Stimulated activated naive B cell treated with anti-CD40 and anti-IgM and Interleukin-4, amounts not matched to agents 10 μg/mL and 1 μg/mL and 100 μg/mL, for 72 hours (primary cell): ENCODE measurements around the gene DYNC1LI1.
"Not testable (repeated sequence)": the region's sequence is repeated elsewhere in the genome, so short reads cannot be mapped to it uniquely, and the experiment has no call there.

ENCODE experiments used
- ATAC-seq, 2 donors: fragments of 150-1000 bp; cut with Tn5 transposase; replicated peaks; 2 replicates each; pipeline ENCODE4 v1.10.0; 2021; ENCODE audit warnings: moderate library complexity in 1 of 2
- DNase-seq: peaks from one replicate; pipeline ENCODE4 v3.0.0; 2021
- H3K27ac Mint-ChIP-seq: one replicate; pipeline ENCODE4 v1.8.0; 2022; ENCODE audit warnings: mild to moderate bottlenecking, mixed read lengths
- H3K27me3 Mint-ChIP-seq, 2 donors: one replicate each; pipeline ENCODE4 v1.8.0; 2022; ENCODE audit warnings: mixed read lengths in 2 of 2
- H3K36me3 Mint-ChIP-seq, 2 donors: one replicate each; pipeline ENCODE4 v1.8.0; 2022; ENCODE audit warnings: mixed read lengths in 2 of 2, mild to moderate bottlenecking in 1 of 2
- H3K4me1 Mint-ChIP-seq, 2 donors: one replicate each; pipeline ENCODE4 v1.8.0; 2022; ENCODE audit warnings: mixed read lengths in 2 of 2, mild to moderate bottlenecking in 1 of 2
- H3K4me3 Mint-ChIP-seq, 2 donors: one replicate each; pipeline ENCODE4 v1.8.0; 2022; ENCODE audit warnings: mild to moderate bottlenecking in 2 of 2, mixed read lengths in 2 of 2, moderate library complexity in 1 of 2
- H3K9me3 Mint-ChIP-seq, 2 donors: one replicate each; pipeline ENCODE4 v1.8.0; 2022; ENCODE audit warnings: mixed read lengths in 2 of 2, mild to moderate bottlenecking in 1 of 2

The DYNC1LI1 gene

GRCh38 chr3:32540899-32541298 lies 29.8 kb downstream of the DYNC1LI1 start:
- Mint-ChIP-seq H3K4me3 (no peak overlapping the region), H3K36me3 (peaks cover 13% of the 10 kb centered on the region in 2 donors), H3K9me3 (no peaks in the 10 kb centered on the region), H3K27me3 (no peaks in the 10 kb centered on the region), H3K27ac (no peak overlapping the region), H3K4me1 (peaks cover 0 to 2% of the 10 kb centered on the region in 2 donors)
- no peak for DNase-seq
- ATAC-seq, result no peak

GRCh38 chr3:32532434-32532833 lies 38.2 kb downstream of the DYNC1LI1 start:
- ATAC-seq (no peak), DNase-seq (no peak)
- Mint-ChIP-seq H3K4me3 (no peak overlapping the region), H3K36me3 (peaks cover 17 to 30% of the 10 kb centered on the region in 2 donors), H3K27me3 (no peaks in the 10 kb centered on the region), H3K27ac (no peak overlapping the region), H3K4me1 (peaks cover 6 to 7% of the 10 kb centered on the region in 2 donors), H3K9me3 (no peaks in the 10 kb centered on the region)

- Mint-ChIP-seq H3K9me3 (no peaks in the 10 kb centered on the region), H3K27ac (peak overlapping the region; percentile 20), H3K27me3 (no peaks in the 10 kb centered on the region), H3K36me3 (peaks cover 12 to 35% of the 10 kb centered on the region in 2 donors), H3K4me1 (peaks cover 6 to 7% of the 10 kb centered on the region in 2 donors), H3K4me3 (no peak overlapping the region)
- DNase-seq (no peak), ATAC-seq (peak; percentile 92 to 96)
Observed at GRCh38 chr3:32531010-32531647, 39.5 kb downstream of the DYNC1LI1 start.

GRCh38 chr3:32525720-32526119 lies 44.9 kb downstream of the DYNC1LI1 start:
- H3K27me3 Mint-ChIP-seq, result no peaks in the 10 kb centered on the region
- no peak for ATAC-seq
- H3K36me3 Mint-ChIP-seq, result peaks cover 20 to 44% of the 10 kb centered on the region in 2 donors
- H3K27ac Mint-ChIP-seq, result no peak overlapping the region
- no peak overlapping the region for H3K4me3 Mint-ChIP-seq
- H3K9me3 Mint-ChIP-seq, result peaks cover 0 to 4% of the 10 kb centered on the region in 2 donors
- no peak for DNase-seq
- peaks cover 5 to 6% of the 10 kb centered on the region in 2 donors for H3K4me1 Mint-ChIP-seq

- Mint-ChIP-seq H3K36me3 (peaks cover 22 to 48% of the 10 kb centered on the region in 2 donors), H3K27ac (no peak overlapping the region), H3K27me3 (no peaks in the 10 kb centered on the region), H3K4me3 (no peak overlapping the region), H3K4me1 (peaks cover 5 to 6% of the 10 kb centered on the region in 2 donors), H3K9me3 (peaks cover 0 to 4% of the 10 kb centered on the region in 2 donors)
- DNase-seq (no peak), ATAC-seq (no peak)
Observed at GRCh38 chr3:32522682-32523081, 48.0 kb downstream of the DYNC1LI1 start.

- H3K9me3 Mint-ChIP-seq, H3K27me3 Mint-ChIP-seq, ATAC-seq, DNase-seq, H3K4me3 Mint-ChIP-seq: not testable (repeated sequence)
- Mint-ChIP-seq H3K36me3 (peaks cover 23 to 43% of the 10 kb centered on the region in 2 donors), H3K27ac (peak overlapping the region; percentile 56), H3K4me1 (peaks cover 14 to 21% of the 10 kb centered on the region in 2 donors)
Observed at GRCh38 chr3:32518921-32519320, 51.7 kb downstream of the DYNC1LI1 start.

GRCh38 chr3:32516751-32517150 lies 53.9 kb downstream of the DYNC1LI1 start:
- Mint-ChIP-seq H3K4me1 (peaks cover 8 to 15% of the 10 kb centered on the region in 2 donors), H3K27ac (peak overlapping the region; percentile 84), H3K36me3 (peaks cover 20 to 30% of the 10 kb centered on the region in 2 donors), H3K4me3 (peak overlapping the region; percentile 75 to 81)
- H3K27me3 Mint-ChIP-seq, DNase-seq, H3K9me3 Mint-ChIP-seq: not testable (repeated sequence)
- peak; percentile 10 to 25 for ATAC-seq

GRCh38 chr3:32511005-32511404 lies 59.7 kb downstream of the DYNC1LI1 start:
- Mint-ChIP-seq H3K4me3 (no peak overlapping the region), H3K36me3 (peaks cover 4 to 5% of the 10 kb centered on the region in 2 donors), H3K9me3 (no peaks in the 10 kb centered on the region), H3K27ac (no peak overlapping the region), H3K4me1 (peaks cover 6 to 15% of the 10 kb centered on the region in 2 donors), H3K27me3 (no peaks in the 10 kb centered on the region)
- no peak for DNase-seq
- no peak for ATAC-seq

- H3K36me3 Mint-ChIP-seq, result peaks cover 3 to 4% of the 10 kb centered on the region in 2 donors
- H3K4me3 Mint-ChIP-seq, result no peak overlapping the region
- ATAC-seq (peak; percentile 93 to 97), DNase-seq (peak; percentile 54)
- no peaks in the 10 kb centered on the region for H3K27me3 Mint-ChIP-seq
- no peak overlapping the region for H3K27ac Mint-ChIP-seq
- H3K9me3 Mint-ChIP-seq, result no peaks in the 10 kb centered on the region
- peaks cover 5 to 13% of the 10 kb centered on the region in 2 donors for H3K4me1 Mint-ChIP-seq
Observed at GRCh38 chr3:32510075-32510724, 60.5 kb downstream of the DYNC1LI1 start.

- no peak overlapping the region for H3K4me3 Mint-ChIP-seq
- H3K4me1 Mint-ChIP-seq, result peaks cover 3 to 15% of the 10 kb centered on the region in 2 donors
- no peaks in the 10 kb centered on the region for H3K9me3 Mint-ChIP-seq
- no peaks in the 10 kb centered on the region for H3K36me3 Mint-ChIP-seq
- no peak for DNase-seq
- no peak overlapping the region for H3K27ac Mint-ChIP-seq
- ATAC-seq, result no peak
- H3K27me3 Mint-ChIP-seq, result no peaks in the 10 kb centered on the region
Observed at GRCh38 chr3:32508711-32509110, 61.9 kb downstream of the DYNC1LI1 start.

GRCh38 chr3:32506466-32506865 lies 64.2 kb downstream of the DYNC1LI1 start:
- Mint-ChIP-seq H3K27ac (no peak overlapping the region), H3K4me1 (peaks cover 5 to 23% of the 10 kb centered on the region in 2 donors)
- DNase-seq, result no peak

GRCh38 chr3:32502946-32503286 lies 67.7 kb downstream of the DYNC1LI1 start:
- peak overlapping the region; percentile 97 for H3K4me3 Mint-ChIP-seq
- peaks cover 17 to 23% of the 10 kb centered on the region in 2 donors for H3K36me3 Mint-ChIP-seq
- peak overlapping the region; percentile 96 for H3K27ac Mint-ChIP-seq
- H3K4me1 Mint-ChIP-seq, result peaks cover 10 to 36% of the 10 kb centered on the region in 2 donors
- no peaks in the 10 kb centered on the region for H3K27me3 Mint-ChIP-seq
- ATAC-seq (peak; percentile 10 to 12), DNase-seq (no peak)
- H3K9me3 Mint-ChIP-seq, result no peaks in the 10 kb centered on the region

More at GRCh38 chr3:32506466-32506865, 64.2 kb downstream of the DYNC1LI1 start:
- Mint-ChIP-seq H3K27me3 (no peaks in the 10 kb centered on the region), H3K9me3 (no peaks in the 10 kb centered on the region), H3K4me3 (no peak overlapping the region), H3K36me3 (peaks cover under 1% of the 10 kb centered on the region in 2 donors)
- no peak for ATAC-seq

GRCh38 chr3:32502118-32502945 lies 68.3 kb downstream of the DYNC1LI1 start, which contains the start of gene CMTM6:
Gene CMTM6 (minus strand): TSS chr3:32502852. CDS start chr3:32502745, 107 bp downstream.
- H3K27me3 Mint-ChIP-seq, result no peaks in the 10 kb centered on the region
- H3K9me3 Mint-ChIP-seq, result no peaks in the 10 kb centered on the region
- H3K36me3 Mint-ChIP-seq, result peaks cover 20 to 25% of the 10 kb centered on the region in 2 donors
- peak; percentile 74 to 79 for ATAC-seq
- H3K27ac Mint-ChIP-seq, result peak within 1 kb of the TSS; percentile 96
- peak within 1 kb of the TSS; percentile 97 for H3K4me3 Mint-ChIP-seq
- H3K4me1 Mint-ChIP-seq, result peaks cover 12 to 42% of the 10 kb centered on the region in 2 donors
- DNase-seq, result peak; percentile 69

- peak overlapping the region; percentile 96 for H3K27ac Mint-ChIP-seq
- H3K9me3 Mint-ChIP-seq, result peaks cover under 1 to 1% of the 10 kb centered on the region in 2 donors
- no peaks in the 10 kb centered on the region for H3K27me3 Mint-ChIP-seq
- H3K4me3 Mint-ChIP-seq, result peak overlapping the region; percentile 97
- H3K4me1 Mint-ChIP-seq, result peaks cover 13 to 45% of the 10 kb centered on the region in 2 donors
- DNase-seq, result no peak
- H3K36me3 Mint-ChIP-seq, result peaks cover 22 to 28% of the 10 kb centered on the region in 2 donors
- ATAC-seq, result no peak
Observed at GRCh38 chr3:32501783-32502117, 68.9 kb downstream of the DYNC1LI1 start.
